ENCODE data around the gene TRDN.
"Not testable (repeated sequence)": the region's sequence is repeated elsewhere in the genome, so short reads cannot be mapped to it uniquely, and the experiment has no call there.

Gene TRDN

DNA sequence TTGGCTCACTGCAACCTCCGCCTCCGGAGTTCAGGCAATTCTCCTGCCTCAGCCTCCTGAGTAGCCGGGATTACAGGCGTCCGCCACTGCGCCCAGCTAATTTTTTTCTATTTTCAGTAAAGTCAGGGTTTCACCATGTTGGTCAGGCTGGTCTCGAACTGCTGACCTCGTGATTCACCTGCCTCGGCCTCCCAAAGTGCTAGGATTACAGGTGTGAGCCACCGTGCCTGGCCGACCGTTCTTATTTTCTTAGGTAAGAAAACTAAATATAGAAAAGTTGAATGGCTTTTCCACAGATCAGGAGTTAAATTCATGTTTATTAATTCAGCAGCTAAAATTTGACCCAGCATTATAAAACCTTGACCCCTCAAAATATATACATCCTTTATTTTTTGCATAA, 238.7 kb downstream of the TRDN start:
- no peak for FAIRE-seq

- FAIRE-seq: no peak
These were observed 243.4 kb downstream of the TRDN start for GRCh38 chr6:123393331-123393730.

DNA sequence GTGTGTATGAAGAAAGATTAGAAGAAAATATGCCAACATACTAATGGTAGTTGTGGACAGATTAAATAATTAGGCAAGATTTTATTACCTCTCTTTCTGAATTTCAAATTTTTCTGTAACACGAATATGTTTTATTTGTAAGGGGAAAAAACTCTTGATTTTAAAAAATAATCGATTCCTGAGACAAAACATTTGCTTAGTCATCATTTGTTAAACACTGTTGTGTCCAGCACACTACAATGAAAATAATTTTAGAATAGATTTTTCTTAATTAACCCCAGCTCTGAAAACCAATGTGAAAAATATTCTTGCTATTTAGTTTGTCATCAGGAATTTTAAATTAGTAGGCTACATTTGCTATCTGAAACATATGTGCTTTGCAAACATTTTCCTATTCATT, 253.0 kb downstream of the TRDN start:
- FAIRE-seq: no peak

- FAIRE-seq: no peak
These were observed 256.5 kb downstream of the TRDN start for GRCh38 chr6:123380257-123380656.

- no peak for FAIRE-seq
These were observed 264.0 kb downstream of the TRDN start for GRCh38 chr6:123372737-123373136.

DNA sequence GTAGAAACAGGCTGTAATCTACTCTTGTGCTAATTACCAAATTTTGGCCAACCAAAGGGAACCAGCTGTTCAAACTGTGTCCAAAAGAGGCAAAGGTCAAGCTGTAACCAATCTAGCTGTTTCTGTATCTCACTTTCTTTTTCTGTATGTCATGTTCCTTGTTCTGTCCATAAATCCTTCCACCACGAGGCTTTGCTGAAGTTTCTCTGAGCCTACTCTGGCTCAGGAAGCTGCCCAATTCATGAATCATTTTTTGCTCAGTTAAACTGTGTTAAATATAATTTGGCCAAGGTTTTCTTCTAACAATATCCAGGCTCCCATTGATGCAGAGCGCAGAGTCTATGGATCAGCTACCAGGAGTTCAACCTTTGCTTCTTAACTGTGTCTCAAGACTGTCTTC, 272.8 kb downstream of the TRDN start:
- no peak for FAIRE-seq

DNA sequence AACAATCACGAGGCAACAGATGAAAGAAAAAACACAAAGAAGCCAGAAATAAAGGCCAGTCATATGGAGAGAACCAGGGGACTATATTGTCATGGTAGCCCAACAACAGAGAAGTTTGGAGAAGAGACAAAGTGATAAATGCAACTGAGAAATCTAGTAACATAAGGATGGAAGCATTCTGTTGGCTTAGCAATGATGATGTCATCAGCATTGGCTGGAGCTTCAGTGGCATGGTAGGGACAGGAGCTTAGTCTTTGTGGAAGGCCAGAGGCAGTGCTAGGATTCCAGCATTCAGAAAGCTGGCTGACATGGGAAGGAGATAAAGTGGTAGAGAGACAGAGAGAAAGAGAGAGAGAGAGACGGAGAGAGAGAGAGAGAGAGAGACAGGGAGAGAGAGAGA, 276.4 kb downstream of the TRDN start:
- no peak for FAIRE-seq

- FAIRE-seq: no peak
These were observed 284.0 kb downstream of the TRDN start for GRCh38 chr6:123352705-123353104.

DNA sequence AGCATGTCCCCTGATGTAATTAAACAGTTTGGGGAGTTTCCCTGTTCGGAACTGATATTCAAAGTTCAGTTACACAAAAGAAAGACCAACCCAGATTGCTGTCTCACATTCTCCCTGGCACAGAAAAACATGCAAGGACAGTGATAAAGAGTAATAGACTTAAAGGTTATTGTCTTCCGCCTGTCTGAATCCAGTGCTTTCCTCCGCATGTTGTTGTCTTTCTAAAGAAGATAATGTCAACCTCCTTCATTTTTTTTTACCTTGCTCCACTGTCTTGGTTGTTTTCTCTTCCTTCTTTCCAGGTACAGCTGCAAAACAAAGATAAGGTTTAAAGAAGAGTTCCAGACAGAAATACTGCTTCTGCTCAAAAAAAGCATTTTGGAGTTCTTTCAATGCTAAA, 284.5 kb downstream of the TRDN start:
- FAIRE-seq: no peak

- no peak for FAIRE-seq
These were observed 292.9 kb downstream of the TRDN start for GRCh38 chr6:123343836-123344235.

GRCh38 chr6:123338394-123338793, 298.4 kb downstream of the TRDN start:
- no peak for FAIRE-seq

DNA sequence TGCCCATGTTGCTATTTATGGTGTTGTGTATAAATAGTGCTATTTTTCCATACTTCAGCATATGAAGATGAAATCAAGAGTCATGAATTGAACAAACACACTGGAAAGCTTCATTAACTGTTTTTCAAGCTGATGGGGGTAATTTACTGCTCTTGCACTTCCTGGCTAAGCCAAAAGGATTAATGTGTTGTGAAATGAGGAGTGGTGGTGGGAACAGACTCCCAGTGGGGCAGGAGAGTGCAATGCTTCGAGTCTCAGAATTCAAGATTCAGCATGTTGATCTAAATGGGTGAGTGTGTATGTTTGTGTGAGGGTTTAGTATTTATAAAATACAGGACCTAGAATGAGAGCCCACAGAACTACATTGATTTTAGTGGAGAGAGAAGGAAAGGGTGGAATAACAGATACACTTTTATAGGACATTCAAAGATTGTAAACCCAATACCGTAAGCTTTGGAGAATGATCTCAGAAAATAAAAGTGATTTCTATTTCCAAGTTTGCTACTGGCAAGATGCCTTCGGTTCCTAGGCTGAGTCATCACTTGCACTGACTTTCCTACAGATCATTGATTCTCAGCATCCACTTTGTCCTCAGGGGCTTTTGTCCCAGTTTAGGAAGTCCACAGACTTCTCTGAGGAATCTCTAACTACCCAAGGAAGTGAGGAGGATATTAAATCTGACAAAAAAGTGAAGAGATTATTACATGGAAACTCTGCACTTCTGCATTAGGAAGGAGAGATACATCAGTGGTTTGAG, 303.6 kb downstream of the TRDN start:
- FAIRE-seq: no peak

GRCh38 chr6:123332070-123332469, 304.7 kb downstream of the TRDN start:
- no peak for FAIRE-seq

DNA sequence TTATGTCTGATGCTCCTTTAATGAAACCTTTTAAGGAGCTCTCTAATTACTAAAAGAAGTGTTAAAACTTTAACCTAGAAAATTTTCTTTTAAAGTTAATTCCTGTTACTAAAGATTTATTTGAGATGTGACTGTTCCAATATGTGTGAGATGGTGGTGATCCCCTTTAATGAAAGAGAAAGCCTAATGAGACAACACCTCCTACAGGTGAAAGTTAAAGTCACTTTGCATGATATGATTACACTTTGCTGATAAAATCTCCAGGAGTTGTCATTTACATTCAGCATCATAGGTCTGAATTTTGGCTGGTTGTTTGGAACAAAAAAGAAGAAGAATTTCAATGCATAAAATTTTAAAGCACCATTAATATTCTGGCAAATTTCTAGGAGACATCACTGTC, 307.4 kb downstream of the TRDN start:
- no peak for FAIRE-seq

GRCh38 chr6:123323452-123324329, 313.1 kb downstream of the TRDN start:
- no peak for FAIRE-seq

DNA sequence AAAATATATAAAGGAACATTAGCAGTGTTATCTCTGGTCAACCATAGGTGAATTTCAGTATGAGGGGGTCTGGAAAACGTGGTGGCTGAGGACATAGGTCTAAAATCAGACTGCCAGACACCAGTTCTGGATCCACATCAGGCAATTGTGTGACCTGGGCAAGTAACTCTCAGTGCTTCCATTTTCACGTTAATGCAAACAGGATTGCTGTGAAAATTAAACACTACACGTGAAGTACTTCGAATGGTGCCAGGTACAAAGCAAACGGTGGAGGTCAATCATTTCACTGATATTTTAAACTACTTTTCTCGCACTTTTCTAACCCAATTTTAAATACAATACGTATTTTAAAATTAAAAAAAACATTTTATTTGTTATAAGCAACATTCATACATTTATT, 315.7 kb downstream of the TRDN start:
- FAIRE-seq: no peak

DNA sequence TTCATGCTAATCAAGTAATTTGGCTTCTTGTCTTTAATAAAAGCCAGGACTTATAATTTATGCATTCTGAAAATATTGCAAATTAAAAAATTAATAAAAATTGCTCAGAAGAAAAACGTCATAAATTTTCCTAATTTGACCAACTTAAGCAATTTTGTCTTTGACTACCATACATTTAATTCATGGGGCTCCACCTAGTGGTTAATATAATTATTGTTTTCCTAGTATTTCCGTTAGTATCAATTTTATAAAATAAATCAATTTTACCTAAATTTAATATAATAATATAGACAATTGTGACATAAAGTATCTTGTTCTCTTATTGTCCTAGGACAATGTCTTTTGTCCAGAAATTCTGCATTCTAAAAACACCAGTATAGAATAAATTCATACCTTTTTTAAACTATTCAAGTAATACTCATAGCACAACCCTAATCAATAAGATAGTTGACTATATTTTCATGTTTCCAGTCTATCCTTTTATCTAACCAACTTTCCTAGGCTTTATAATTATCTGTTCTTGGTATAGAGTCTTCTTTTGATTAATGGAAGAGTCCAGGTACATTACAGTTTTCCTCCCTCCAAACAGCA, 319.9 kb downstream of the TRDN start:
- peak; percentile 78 for FAIRE-seq

DNA sequence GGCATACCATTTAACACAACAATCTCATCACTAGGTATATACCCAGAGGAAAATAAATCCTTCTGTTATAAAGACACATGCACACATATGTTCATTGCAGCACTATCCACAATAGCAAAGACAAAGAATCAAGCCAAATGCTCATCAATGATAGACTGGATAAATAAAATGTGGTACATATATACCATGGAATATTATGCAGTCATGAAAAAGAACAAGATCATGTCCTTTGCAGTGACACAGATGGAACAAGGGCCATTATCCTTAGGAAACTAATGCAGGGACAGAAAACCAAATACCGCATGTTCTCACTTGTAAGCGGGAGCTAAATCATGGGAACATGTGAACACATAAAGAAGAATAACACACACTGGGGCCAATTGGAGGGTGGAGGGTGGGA, 322.3 kb downstream of the TRDN start:
- not testable (repeated sequence) for FAIRE-seq

DNA sequence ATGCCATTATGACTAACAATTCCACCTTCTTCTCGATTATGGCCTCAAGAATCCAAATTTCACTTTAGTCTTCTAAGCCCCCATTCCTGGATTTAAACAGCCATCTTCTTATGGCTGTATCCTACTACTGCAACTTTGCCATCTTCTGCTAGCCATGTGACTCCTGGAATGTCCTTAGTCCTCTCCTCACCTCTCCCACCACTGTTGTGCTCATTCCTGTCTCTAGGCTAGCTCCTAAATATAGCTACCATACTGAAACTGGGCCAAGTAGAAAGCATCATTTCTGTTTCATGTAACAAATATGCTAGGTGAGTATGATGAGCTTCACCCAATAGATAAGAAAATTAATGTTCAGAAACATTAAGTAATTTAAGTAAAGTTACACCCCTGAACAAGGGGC, 327.6 kb downstream of the TRDN start:
- no peak for FAIRE-seq

DNA sequence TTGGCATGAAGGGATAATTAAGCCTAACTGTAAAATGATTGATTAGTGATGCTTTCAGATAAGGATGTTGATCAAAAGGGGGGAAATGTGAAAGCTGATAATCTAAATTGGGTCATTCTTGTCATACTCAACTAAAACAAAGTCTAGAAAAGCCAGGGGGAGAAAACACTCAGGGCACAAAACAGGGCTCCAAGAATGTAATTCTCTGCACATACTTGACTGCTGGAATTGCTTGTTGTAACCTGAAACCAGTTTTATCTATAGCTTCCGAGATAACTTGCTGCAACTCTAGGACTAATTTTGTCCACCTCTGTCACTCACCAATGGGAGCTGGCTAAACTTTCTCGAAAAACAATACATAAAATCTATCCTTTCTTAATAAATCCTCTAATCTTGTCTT, 330.4 kb downstream of the TRDN start:
- FAIRE-seq: no peak

DNA sequence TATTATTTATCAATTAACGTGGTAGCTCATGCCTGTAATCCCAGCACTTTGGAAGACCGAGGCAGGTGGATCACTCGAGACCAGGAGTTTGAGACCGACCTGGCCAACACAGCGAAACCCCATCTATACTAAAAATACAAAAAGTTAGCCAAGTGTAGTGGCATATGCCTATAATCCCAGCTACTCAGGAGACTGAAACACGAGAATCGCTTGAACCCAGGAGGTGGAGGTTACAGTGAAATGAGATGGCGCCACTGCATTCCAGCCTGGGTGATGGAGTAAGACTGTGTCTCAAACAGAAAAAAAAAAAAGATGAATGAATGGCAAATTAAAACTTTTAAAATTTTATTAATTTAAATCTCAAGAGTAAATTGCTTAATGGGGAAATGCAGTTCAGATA, 341.1 kb downstream of the TRDN start:
- FAIRE-seq: no peak

GRCh38 chr6:123295181-123295580, 341.6 kb downstream of the TRDN start:
- no peak for FAIRE-seq

GRCh38 chr6:123288649-123289048, 348.1 kb downstream of the TRDN start:
- FAIRE-seq: no peak

GRCh38 chr6:123276546-123276980, 360.2 kb downstream of the TRDN start:
- no peak for FAIRE-seq
